GM12878 (cell line): ENCODE data around the gene NT5C3B. TPM values are rescaled to one million over a fixed set of nuclear protein-coding genes. Genes with fewer than 3 reads are reported as not detected.

Experiments
- ATAC-seq: fragments of 200-7000 bp; cut with Tn5 transposase; 3 replicates; pipeline ENCODE4 v1.9.1; 2020; ENCODE audit warnings: mild to moderate bottlenecking, moderate library complexity
- BruUV-seq: library from RNA; stranded (reverse); fragments of 400-500 nt; replicated peaks from 2 replicates; lab custom pipeline; 2021; lab: Mats Ljungman, UMichigan
- CTCF ChIA-PET: fragments of 300-600 bp; sonication (Branson Sonifier 250); formaldehyde crosslinking; extraction: SDS; loops from one replicate; lab custom pipeline; 2021; ENCODE audit warnings: inconsistent platforms; lab: Yijun Ruan, JAX
- POLR2A ChIA-PET: fragments of 350-600 bp; formaldehyde crosslinking; extraction: SDS; loops from one replicate; lab custom pipeline; 2021; ENCODE audit warnings: inconsistent platforms; lab: Charles Lee
- RAD21 ChIA-PET: fragments of 300-600 bp; sonication (Branson Sonifier 250); formaldehyde crosslinking; loops from one replicate; lab custom pipeline; 2023; ENCODE audit warnings: antibody characterized with exemption; ENCODE audit not compliant: unreplicated experiment; lab: Charles Lee
- SMC1A ChIA-PET: fragments of 300-600 bp; sonication (Branson Sonifier 250); formaldehyde crosslinking; loops from one replicate; lab custom pipeline; 2023; ENCODE audit not compliant: unreplicated experiment, uncharacterized antibody; lab: Charles Lee
- DNase-seq: peaks from one replicate; pipeline ENCODE4 v3.0.0-alpha.2; 2011; ENCODE audit warnings: low read depth, low spot score
- FAIRE-seq: peaks from 3 replicates; lab custom pipeline; 2011; peaks lifted over from hg19 to GRCh38; lab: Jason Lieb, UNC
- H2AFZ ChIP-seq: 2 replicates; pipeline ENCODE4 v1.6.0; 2011; ENCODE audit warnings: low read depth, low read length, control low read depth; ENCODE audit not compliant: control insufficient read depth
- H3K27ac ChIP-seq: 2 replicates; pipeline ENCODE4 v1.5.1; 2011; ENCODE audit warnings: control low read depth; ENCODE audit not compliant: control insufficient read depth, insufficient read depth
- H3K27me3 ChIP-seq, 2 experiments: replicated peaks in 1 of 2; 2 replicates each; pipeline versions ENCODE4 v1.6.0 to v1.6.1; 2011; ENCODE audit warnings: low read length in 1 of 2; ENCODE audit not compliant: control insufficient read depth in 2 of 2, insufficient read depth in 2 of 2
- H3K36me3 ChIP-seq, 2 experiments: 2 replicates each; pipeline ENCODE4 v1.5.1; 2011; ENCODE audit warnings: low read length in 1 of 2; ENCODE audit not compliant: control insufficient read depth in 2 of 2, insufficient read depth in 2 of 2
- H3K4me1 ChIP-seq: 2 replicates; pipeline ENCODE4 v1.6.1; 2011; ENCODE audit warnings: mild to moderate bottlenecking, low read length, moderate library complexity, mixed read lengths; ENCODE audit not compliant: control insufficient read depth, insufficient read depth
- H3K4me2 ChIP-seq: 2 replicates; pipeline ENCODE4 v1.6.0; 2011; ENCODE audit warnings: control low read depth; ENCODE audit not compliant: control insufficient read depth, insufficient read depth
- H3K4me3 ChIP-seq: fragments of 200-600 bp; sonication (generic); 2 replicates; pipeline ENCODE4 v1.5.1; 2016
- H3K79me2 ChIP-seq: 2 replicates; pipeline ENCODE4 v1.6.0; 2011; ENCODE audit warnings: low read length; ENCODE audit not compliant: control insufficient read depth, insufficient read depth
- H3K9ac ChIP-seq: 2 replicates; pipeline ENCODE4 v1.8.0; 2011; ENCODE audit warnings: low read length, control low read depth, mixed read lengths; ENCODE audit not compliant: control insufficient read depth, insufficient read depth
- H3K9me3 ChIP-seq: replicated peaks from 3 replicates; pipeline ENCODE4 v1.5.1; 2011; ENCODE audit warnings: mild to moderate bottlenecking, low read length; ENCODE audit not compliant: control insufficient read depth, insufficient read depth
- H4K20me1 ChIP-seq: 2 replicates; pipeline ENCODE4 v1.6.0; 2011; ENCODE audit not compliant: control insufficient read depth, insufficient read depth
- EP300 ChIP-seq, 2 experiments: fragments of 150-350 bp in 1 of 2; IDR thresholded peaks; 2 replicates each; pipeline ENCODE4 v1.6.1; 2011 to 2012; ENCODE audit warnings: low read depth in 2 of 2, low read length in 2 of 2, borderline replicate concordance in 1 of 2, improper control_type of control experiment in 1 of 2, inconsistent platforms in 1 of 2; ENCODE audit not compliant: control insufficient read depth in 1 of 2
- HDAC6 ChIP-seq: fragments of 200-600 bp; sonication (generic); IDR thresholded peaks from one replicate; pipeline ENCODE4 v1.8.0; 2017; ENCODE audit warnings: antibody characterized with exemption; ENCODE audit not compliant: unreplicated experiment
- IKZF1 ChIP-seq: fragments of 450-650 bp; conservative IDR thresholded peaks from 2 replicates; pipeline ENCODE4 v1.6.1; 2017; ENCODE audit warnings: antibody characterized with exemption, mild to moderate bottlenecking
- MYB ChIP-seq: fragments of 150-350 bp; IDR thresholded peaks from 2 replicates; pipeline ENCODE4 v1.6.1; 2014; ENCODE audit warnings: mild to moderate bottlenecking, low read depth, low read length, borderline replicate concordance
- TBL1XR1 ChIP-seq: IDR thresholded peaks from 2 replicates; pipeline ENCODE4 v1.6.1; 2012; ENCODE audit warnings: low read depth, low read length, improper control_type of control experiment
- WGBS: methylation state at CpG from one replicate; pipeline ENCODE4 v1.1.6; 2016; ENCODE audit warnings: low lambda C conversion rate; ENCODE audit not compliant: insufficient replicate concordance, insufficient coverage; ENCODE audit errors: missing lambda C conversion rate; 5-methylcytosine and 5-hydroxymethylcytosine counted together
- in situ Hi-C: fragments of 300-500 bp; cut with MboI; formaldehyde crosslinking; loops from 9 replicates; pipeline ENCODE4 v1.14.3; 2018; ENCODE audit warnings: mixed read lengths
- intact Hi-C: fragments of 100-400 bp; cut with micrococcal nuclease; formaldehyde crosslinking; loops from one replicate; pipeline ENCODE4 v1.14.2; 2022; ENCODE audit not compliant: unreplicated experiment
- polyA plus RNA-seq, 11 experiments: library from polyadenylated mRNA; depleted of rRNA in 4 of 11; unstranded in 6 of 11; stranded (reverse) in 5 of 11; fragments of >200 nt; fragmentation: Nextera tagmentation in 4 of 11; fragmentation: Illumina TruSeq in 1 of 11; extraction: Ambion mirVana in 4 of 11; extraction: Trizol in 1 of 11; gene quantifications; 1 replicate in 1 of 11; 2 replicates in 10 of 11; pipeline versions ENCODE4 v1.2.1 to v1.2.3, GENCODE V29; 2011 to 2016; ENCODE audit warnings: inconsistent platforms in 2 of 11, missing spikeins in 2 of 11, low read depth in 1 of 11
- total RNA-seq, 4 experiments: library from RNA; depleted of rRNA in 3 of 4; stranded (reverse); fragments of >200 nt in 3 of 4; fragmentation: Illumina TruSeq in 1 of 4; extraction: Trizol in 1 of 4; gene quantifications; 2 replicates each; pipeline versions ENCODE4 v1.2.1 to v1.2.3, GENCODE V29; 2013 to 2021
- TF ChIP-seq, protein P1 (sequence below): fragments of 450-650 bp; IDR thresholded peaks from 2 replicates; pipeline ENCODE4 v1.6.1; 2014; ENCODE audit warnings: mild to moderate bottlenecking
- TF ChIP-seq, protein P2 (sequence below): fragments of 450-650 bp; IDR thresholded peaks from 2 replicates; pipeline ENCODE4 v1.6.1; 2017; ENCODE audit warnings: mild to moderate bottlenecking

Gene NT5C3B
- total and polyA plus RNA-seq, 10 of the 15 experiments (the other 5 are each of a cell fraction or from before 2014, with no cell fraction given) = 0.52 to 64.6 (median 41.0) TPM

DNA sequence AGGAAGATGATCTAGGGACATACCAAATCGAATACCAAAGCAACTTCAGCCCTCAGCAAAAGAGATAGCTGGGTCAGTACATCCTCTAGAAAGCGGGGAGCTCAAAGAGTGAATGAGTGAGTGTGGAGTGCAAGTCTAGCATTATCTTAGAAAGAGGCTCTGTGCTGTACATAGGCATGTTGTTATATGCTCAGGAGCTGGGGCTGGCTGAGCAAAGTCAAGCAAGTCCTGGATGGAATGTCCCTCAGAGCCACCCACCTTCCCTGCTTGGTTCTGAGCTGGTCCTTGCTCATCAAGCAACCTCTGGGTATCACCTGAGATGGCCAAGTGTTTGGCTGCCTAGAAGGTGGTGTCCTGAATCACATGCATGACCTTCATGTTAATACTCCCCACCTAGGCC lies 34.1 kb upstream of the NT5C3B start (continued):
- TF ChIP-seq IKZF1 (no peak), MYB (no peak)

DNA sequence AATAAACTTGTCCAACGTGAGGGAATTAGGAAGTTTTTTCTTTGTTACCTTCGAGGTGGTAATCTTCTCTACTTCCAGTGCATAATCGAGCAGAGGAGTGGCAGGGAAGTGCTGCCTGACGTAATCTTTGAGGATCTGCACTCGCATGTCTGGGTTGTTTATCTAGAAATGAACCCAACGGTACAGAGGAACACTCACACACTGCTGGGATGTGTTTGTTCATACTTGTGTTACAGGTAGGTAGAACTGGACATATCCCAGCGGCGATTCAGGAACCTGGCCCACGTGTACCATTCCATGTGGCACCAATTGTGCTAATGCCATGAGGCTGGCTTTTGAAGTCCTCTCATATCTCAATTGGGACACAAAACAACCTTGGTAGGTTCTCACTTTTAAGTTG lies 33.4 kb upstream of the NT5C3B start:
- Histone ChIP-seq H3K4me3 (no peak overlapping the region), H3K79me2 (peaks cover 7% of the 10 kb centered on the region), H3K4me2 (no peak overlapping the region), H4K20me1 (no peaks in the 10 kb centered on the region; the same call in 1 of the 2 replicates), H3K27me3 (no peaks in the 10 kb centered on the region), H3K36me3 (peaks cover 24 to 43% of the 10 kb centered on the region in 2 experiments), H3K9ac (no peak overlapping the region), H3K9me3 (no peaks in the 10 kb centered on the region), H3K4me1 (peaks cover 3% of the 10 kb centered on the region; the same call in 1 of the 2 replicates), H2AFZ (no peak overlapping the region), H3K27ac (no peak overlapping the region)
- BruUV-seq = no TSS peak
- intact Hi-C loops = no loop called here
- DNase-seq = no peak
- in situ Hi-C loops = no loop called here
- RAD21 ChIA-PET = no interaction called here
- no peak for ATAC-seq
- no peak for FAIRE-seq
- SMC1A ChIA-PET = no interaction called here
- no peak for TF ChIP-seq TBL1XR1
- no peak for TF ChIP-seq HDAC6
- TF ChIP-seq, protein P1, sequence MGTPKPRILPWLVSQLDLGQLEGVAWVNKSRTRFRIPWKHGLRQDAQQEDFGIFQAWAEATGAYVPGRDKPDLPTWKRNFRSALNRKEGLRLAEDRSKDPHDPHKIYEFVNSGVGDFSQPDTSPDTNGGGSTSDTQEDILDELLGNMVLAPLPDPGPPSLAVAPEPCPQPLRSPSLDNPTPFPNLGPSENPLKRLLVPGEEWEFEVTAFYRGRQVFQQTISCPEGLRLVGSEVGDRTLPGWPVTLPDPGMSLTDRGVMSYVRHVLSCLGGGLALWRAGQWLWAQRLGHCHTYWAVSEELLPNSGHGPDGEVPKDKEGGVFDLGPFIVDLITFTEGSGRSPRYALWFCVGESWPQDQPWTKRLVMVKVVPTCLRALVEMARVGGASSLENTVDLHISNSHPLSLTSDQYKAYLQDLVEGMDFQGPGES = no peak
- TF ChIP-seq, protein P2, sequence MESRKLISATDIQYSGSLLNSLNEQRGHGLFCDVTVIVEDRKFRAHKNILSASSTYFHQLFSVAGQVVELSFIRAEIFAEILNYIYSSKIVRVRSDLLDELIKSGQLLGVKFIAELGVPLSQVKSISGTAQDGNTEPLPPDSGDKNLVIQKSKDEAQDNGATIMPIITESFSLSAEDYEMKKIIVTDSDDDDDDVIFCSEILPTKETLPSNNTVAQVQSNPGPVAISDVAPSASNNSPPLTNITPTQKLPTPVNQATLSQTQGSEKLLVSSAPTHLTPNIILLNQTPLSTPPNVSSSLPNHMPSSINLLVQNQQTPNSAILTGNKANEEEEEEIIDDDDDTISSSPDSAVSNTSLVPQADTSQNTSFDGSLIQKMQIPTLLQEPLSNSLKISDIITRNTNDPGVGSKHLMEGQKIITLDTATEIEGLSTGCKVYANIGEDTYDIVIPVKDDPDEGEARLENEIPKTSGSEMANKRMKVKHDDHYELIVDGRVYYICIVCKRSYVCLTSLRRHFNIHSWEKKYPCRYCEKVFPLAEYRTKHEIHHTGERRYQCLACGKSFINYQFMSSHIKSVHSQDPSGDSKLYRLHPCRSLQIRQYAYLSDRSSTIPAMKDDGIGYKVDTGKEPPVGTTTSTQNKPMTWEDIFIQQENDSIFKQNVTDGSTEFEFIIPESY = no peak
- TF ChIP-seq EP300 (IDR thresholded peaks at IDR 0.05; ENCODE audit: borderline replicate concordance in 1 of 2, control insufficient read depth in 1 of 2, low read depth in 2 of 2, low read length in 2 of 2) = no peak
- POLR2A ChIA-PET = no interaction called here
- CTCF ChIA-PET = no interaction called here
- WGBS = 85% methylated on average over 9 of the region's 9 CpGs
